Natural killer cell (primary cell): ENCODE measurements around the gene SMIM27. TPM values are rescaled to one million over a fixed set of nuclear protein-coding genes. Genes with fewer than 3 reads are reported as not detected.

ENCODE experiments used
- ATAC-seq, 3 donors: fragments of 150-1000 bp in 2 of 3; fragments of 200-7000 bp in 1 of 3; cut with Tn5 transposase; 1 replicate in 1 of 3; 2 replicates in 2 of 3; pipeline ENCODE4 v1.10.0; 2021; ENCODE audit warnings: mild to moderate bottlenecking in 2 of 3, moderate library complexity in 2 of 3
- DNase-seq, 2 donors: peaks; one replicate each; pipeline versions ENCODE4 v3.0.0 to v3.0.0-alpha.2; 2013 to 2021; ENCODE audit warnings: mixed read lengths in 1 of 2
- H3K27ac ChIP-seq: one replicate; pipeline ENCODE4 v1.5.1; 2013; ENCODE audit warnings: mild to moderate bottlenecking, low read length
- H3K27me3 ChIP-seq: one replicate; pipeline ENCODE4 v1.6.1; 2013; ENCODE audit warnings: low read length; ENCODE audit not compliant: control insufficient read depth, insufficient read depth
- H3K36me3 ChIP-seq: one replicate; pipeline ENCODE4 v1.6.1; 2013; ENCODE audit warnings: low read length; ENCODE audit not compliant: control insufficient read depth, insufficient read depth
- H3K4me1 ChIP-seq: one replicate; pipeline ENCODE4 v1.6.1; 2013; ENCODE audit warnings: low read length; ENCODE audit not compliant: control insufficient read depth, insufficient read depth
- H3K4me3 ChIP-seq: one replicate; pipeline ENCODE4 v1.5.1; 2013; ENCODE audit warnings: low read length
- H3K9me3 ChIP-seq: one replicate; pipeline ENCODE4 v1.6.1; 2013; ENCODE audit warnings: low read length; ENCODE audit not compliant: control insufficient read depth, insufficient read depth
- H3K27ac Mint-ChIP-seq, 2 donors: one replicate each; pipeline ENCODE4 v1.8.0; 2022; ENCODE audit warnings: mild to moderate bottlenecking in 2 of 2, mixed read lengths in 2 of 2, moderate library complexity in 1 of 2
- H3K27me3 Mint-ChIP-seq, 2 donors: one replicate each; pipeline ENCODE4 v1.8.0; 2022; ENCODE audit warnings: low read depth in 2 of 2, mixed read lengths in 2 of 2
- H3K36me3 Mint-ChIP-seq: one replicate; pipeline ENCODE4 v1.8.0; 2022; ENCODE audit warnings: mixed read lengths
- H3K4me1 Mint-ChIP-seq, 2 donors: one replicate each; pipeline ENCODE4 v1.8.0; 2022; ENCODE audit warnings: mixed read lengths in 2 of 2
- H3K4me3 Mint-ChIP-seq: one replicate; pipeline ENCODE4 v1.8.0; 2022; ENCODE audit warnings: mild to moderate bottlenecking, moderate library complexity, mixed read lengths
- H3K9me3 Mint-ChIP-seq, 2 donors: one replicate each; pipeline ENCODE4 v1.8.0; 2022; ENCODE audit warnings: mixed read lengths in 2 of 2
- WGBS: methylation state at CpG from one replicate; pipeline ENCODE4 v1.1.7; 2013; ENCODE audit warnings: missing lambda C conversion rate; ENCODE audit not compliant: insufficient coverage; 5-methylcytosine and 5-hydroxymethylcytosine counted together
- intact Hi-C: fragments of 100-400 bp; cut with micrococcal nuclease; formaldehyde crosslinking; loops from one replicate; pipeline ENCODE4 v1.14.2; 2022
- total RNA-seq, 4 donors: library from RNA; stranded (reverse); fragments of 120-200 nt in 1 of 4; gene quantifications; one replicate each; pipeline versions ENCODE4 v1.2.3 to v1.2.4, GENCODE V29; 2013 to 2022
- TF ChIP-seq, protein P1 (sequence below): fragments of 200-600 bp; IDR thresholded peaks from one replicate; pipeline ENCODE4 v1.8.0; 2022; ENCODE audit warnings: antibody characterized with exemption

The SMIM27 gene
- total RNA-seq, 3 donors from 2014 or later (not counting 1 experiment from before 2014, with no cell fraction given) = 17.7 to 22.8 (median 18.0) TPM

DNA sequence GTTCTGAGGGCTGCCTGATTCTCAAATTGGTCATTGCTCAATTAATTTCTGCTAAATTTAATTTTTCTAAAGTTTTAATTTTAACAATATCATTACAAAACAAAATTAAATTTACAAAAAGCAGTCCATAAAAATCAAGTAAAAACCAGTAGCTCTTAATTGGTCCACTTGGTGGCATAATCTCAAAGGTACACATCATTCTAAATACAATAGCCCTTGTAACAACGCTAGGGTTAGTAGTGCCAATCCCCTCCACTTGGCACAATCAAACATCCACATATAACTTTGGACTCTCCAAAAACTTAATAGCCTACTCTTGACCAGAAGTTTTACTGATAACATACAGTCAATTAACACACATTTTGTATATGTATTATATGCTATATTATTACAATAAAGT is 22.7 kb downstream of the SMIM27 start:
- DNase-seq = no peak
- Histone ChIP-seq H3K36me3 (peaks cover 3% of the 10 kb centered on the region), H3K4me1 (peaks cover 9% of the 10 kb centered on the region), H3K27me3 (no peaks in the 10 kb centered on the region), H3K27ac (no peak overlapping the region), H3K9me3 (no peaks in the 10 kb centered on the region), H3K4me3 (no peak overlapping the region)
- no peak for ATAC-seq
- Mint-ChIP-seq H3K27me3 (peaks cover 17 to 33% of the 10 kb centered on the region in 2 donors), H3K36me3 (no peaks in the 10 kb centered on the region), H3K27ac (no peak overlapping the region), H3K9me3 (no peaks in the 10 kb centered on the region), H3K4me3 (no peak overlapping the region), H3K4me1 (peaks cover 27% of the 10 kb centered on the region in 2 donors)
- intact Hi-C loops = loop anchor here (5.0 kb wide), 1 partner anchor 63 kb away; no protein-coding TSS in a partner anchor
- TF ChIP-seq, protein P1, sequence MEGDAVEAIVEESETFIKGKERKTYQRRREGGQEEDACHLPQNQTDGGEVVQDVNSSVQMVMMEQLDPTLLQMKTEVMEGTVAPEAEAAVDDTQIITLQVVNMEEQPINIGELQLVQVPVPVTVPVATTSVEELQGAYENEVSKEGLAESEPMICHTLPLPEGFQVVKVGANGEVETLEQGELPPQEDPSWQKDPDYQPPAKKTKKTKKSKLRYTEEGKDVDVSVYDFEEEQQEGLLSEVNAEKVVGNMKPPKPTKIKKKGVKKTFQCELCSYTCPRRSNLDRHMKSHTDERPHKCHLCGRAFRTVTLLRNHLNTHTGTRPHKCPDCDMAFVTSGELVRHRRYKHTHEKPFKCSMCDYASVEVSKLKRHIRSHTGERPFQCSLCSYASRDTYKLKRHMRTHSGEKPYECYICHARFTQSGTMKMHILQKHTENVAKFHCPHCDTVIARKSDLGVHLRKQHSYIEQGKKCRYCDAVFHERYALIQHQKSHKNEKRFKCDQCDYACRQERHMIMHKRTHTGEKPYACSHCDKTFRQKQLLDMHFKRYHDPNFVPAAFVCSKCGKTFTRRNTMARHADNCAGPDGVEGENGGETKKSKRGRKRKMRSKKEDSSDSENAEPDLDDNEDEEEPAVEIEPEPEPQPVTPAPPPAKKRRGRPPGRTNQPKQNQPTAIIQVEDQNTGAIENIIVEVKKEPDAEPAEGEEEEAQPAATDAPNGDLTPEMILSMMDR = no peak
- WGBS = 82% methylated on average over 1 of the region's 1 CpG

DNA sequence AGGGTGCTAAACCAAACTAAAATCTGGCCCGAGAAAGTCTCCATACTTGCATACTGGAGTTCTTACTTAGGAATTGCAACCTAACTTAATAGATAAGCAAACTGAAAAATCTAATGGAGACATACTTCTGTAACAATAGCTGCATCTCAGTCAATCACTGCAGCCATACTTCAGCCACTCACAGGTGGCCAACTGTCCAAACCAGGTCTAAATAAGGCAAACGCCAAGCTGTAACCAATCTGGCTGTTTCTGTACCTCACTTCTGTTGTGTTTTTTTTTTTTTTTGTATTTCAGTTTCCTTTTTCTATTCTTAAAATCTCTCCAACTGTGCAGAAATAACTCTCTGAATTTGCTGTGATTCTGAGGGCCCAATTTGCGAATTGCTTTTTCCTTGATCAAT is 25.2 kb downstream of the SMIM27 start:
- TF ChIP-seq, protein P1 = no peak
- H3K4me3 Mint-ChIP-seq = no peak overlapping the region
- no peaks in the 10 kb centered on the region for H3K36me3 Mint-ChIP-seq
- peaks cover 23 to 51% of the 10 kb centered on the region in 2 donors for H3K27me3 Mint-ChIP-seq
- intact Hi-C loops = no loop called here
- no peak overlapping the region for H3K4me3 ChIP-seq
- H3K4me1 Mint-ChIP-seq = peaks cover 13% of the 10 kb centered on the region in 2 donors
- WGBS = 86% methylated on average over 3 of the region's 3 CpGs
- DNase-seq = no peak
- H3K36me3 ChIP-seq = no peaks in the 10 kb centered on the region
- H3K27ac Mint-ChIP-seq = no peak overlapping the region
- no peaks in the 10 kb centered on the region for H3K9me3 Mint-ChIP-seq
- no peaks in the 10 kb centered on the region for H3K9me3 ChIP-seq
- peaks cover 3% of the 10 kb centered on the region for H3K27me3 ChIP-seq
- H3K4me1 ChIP-seq = peaks cover 5% of the 10 kb centered on the region
- no peak overlapping the region for H3K27ac ChIP-seq
- ATAC-seq = no peak

DNA sequence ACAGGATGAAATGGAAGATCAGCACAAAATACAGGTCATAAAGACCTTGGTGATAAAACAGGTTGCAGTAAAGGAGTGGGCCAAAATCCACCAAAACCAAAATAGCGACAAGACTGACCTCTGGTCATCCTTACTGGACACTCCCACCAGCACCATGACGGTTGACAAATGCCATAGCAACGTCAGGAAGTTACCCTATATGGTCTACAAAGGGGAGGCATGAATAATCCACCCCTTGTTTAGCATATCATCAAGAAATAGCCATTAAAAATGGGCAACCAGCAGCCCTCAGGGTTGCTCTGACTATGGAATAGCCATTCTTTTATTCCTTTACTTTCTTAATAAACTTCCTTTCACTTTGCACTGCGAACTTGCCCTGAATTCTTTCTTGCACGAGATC is 26.8 kb downstream of the SMIM27 start:
- TF ChIP-seq, protein P1 = no peak
- Mint-ChIP-seq H3K36me3 (no peaks in the 10 kb centered on the region), H3K27ac (no peak overlapping the region), H3K4me1 (no peaks in the 10 kb centered on the region), H3K27me3 (peaks cover 25 to 51% of the 10 kb centered on the region in 2 donors), H3K4me3 (no peak overlapping the region), H3K9me3 (no peaks in the 10 kb centered on the region)
- Histone ChIP-seq H3K36me3 (no peaks in the 10 kb centered on the region), H3K27ac (no peak overlapping the region), H3K9me3 (no peaks in the 10 kb centered on the region), H3K27me3 (peaks cover 3% of the 10 kb centered on the region), H3K4me3 (no peak overlapping the region), H3K4me1 (no peaks in the 10 kb centered on the region)
- ATAC-seq = no peak
- intact Hi-C loops = loop anchor here (1.0 kb wide), 1 partner anchor 200 kb away; no protein-coding TSS in a partner anchor
- DNase-seq = no peak
- 64% methylated on average over 5 of the region's 5 CpGs for WGBS
